Natural killer cell (primary cell): ENCODE measurements around the gene MSS51. TPM values are rescaled to one million over a fixed set of nuclear protein-coding genes. Genes with fewer than 3 reads are reported as not detected.

Source experiments
- ATAC-seq, 3 donors: fragments of 150-1000 bp in 2 of 3; fragments of 200-7000 bp in 1 of 3; cut with Tn5 transposase; 1 replicate in 1 of 3; 2 replicates in 2 of 3; pipeline ENCODE4 v1.10.0; 2021; ENCODE audit warnings: mild to moderate bottlenecking in 2 of 3, moderate library complexity in 2 of 3
- DNase-seq, 2 donors: peaks; one replicate each; pipeline versions ENCODE4 v3.0.0 to v3.0.0-alpha.2; 2013 to 2021; ENCODE audit warnings: mixed read lengths in 1 of 2
- H3K27ac ChIP-seq: one replicate; pipeline ENCODE4 v1.5.1; 2013; ENCODE audit warnings: mild to moderate bottlenecking, low read length
- H3K27me3 ChIP-seq: one replicate; pipeline ENCODE4 v1.6.1; 2013; ENCODE audit warnings: low read length; ENCODE audit not compliant: control insufficient read depth, insufficient read depth
- H3K36me3 ChIP-seq: one replicate; pipeline ENCODE4 v1.6.1; 2013; ENCODE audit warnings: low read length; ENCODE audit not compliant: control insufficient read depth, insufficient read depth
- H3K4me1 ChIP-seq: one replicate; pipeline ENCODE4 v1.6.1; 2013; ENCODE audit warnings: low read length; ENCODE audit not compliant: control insufficient read depth, insufficient read depth
- H3K4me3 ChIP-seq: one replicate; pipeline ENCODE4 v1.5.1; 2013; ENCODE audit warnings: low read length
- H3K9me3 ChIP-seq: one replicate; pipeline ENCODE4 v1.6.1; 2013; ENCODE audit warnings: low read length; ENCODE audit not compliant: control insufficient read depth, insufficient read depth
- H3K27ac Mint-ChIP-seq, 2 donors: one replicate each; pipeline ENCODE4 v1.8.0; 2022; ENCODE audit warnings: mild to moderate bottlenecking in 2 of 2, mixed read lengths in 2 of 2, moderate library complexity in 1 of 2
- H3K27me3 Mint-ChIP-seq, 2 donors: one replicate each; pipeline ENCODE4 v1.8.0; 2022; ENCODE audit warnings: low read depth in 2 of 2, mixed read lengths in 2 of 2
- H3K36me3 Mint-ChIP-seq: one replicate; pipeline ENCODE4 v1.8.0; 2022; ENCODE audit warnings: mixed read lengths
- H3K4me1 Mint-ChIP-seq, 2 donors: one replicate each; pipeline ENCODE4 v1.8.0; 2022; ENCODE audit warnings: mixed read lengths in 2 of 2
- H3K4me3 Mint-ChIP-seq: one replicate; pipeline ENCODE4 v1.8.0; 2022; ENCODE audit warnings: mild to moderate bottlenecking, moderate library complexity, mixed read lengths
- H3K9me3 Mint-ChIP-seq, 2 donors: one replicate each; pipeline ENCODE4 v1.8.0; 2022; ENCODE audit warnings: mixed read lengths in 2 of 2
- CTCF ChIP-seq: fragments of 200-600 bp; IDR thresholded peaks from one replicate; pipeline ENCODE4 v1.8.0; 2022; ENCODE audit warnings: antibody characterized with exemption
- WGBS: methylation state at CpG from one replicate; pipeline ENCODE4 v1.1.7; 2013; ENCODE audit warnings: missing lambda C conversion rate; ENCODE audit not compliant: insufficient coverage; 5-methylcytosine and 5-hydroxymethylcytosine counted together
- intact Hi-C: fragments of 100-400 bp; cut with micrococcal nuclease; formaldehyde crosslinking; loops from one replicate; pipeline ENCODE4 v1.14.2; 2022
- total RNA-seq, 4 donors: library from RNA; stranded (reverse); fragments of 120-200 nt in 1 of 4; gene quantifications; one replicate each; pipeline versions ENCODE4 v1.2.3 to v1.2.4, GENCODE V29; 2013 to 2022

MSS51 gene
- total RNA-seq = 1 to 10 TPM; 3.1 to 4.8 (median 4.5) TPM
- total RNA-seq (2013) = 6.9 TPM

DNA sequence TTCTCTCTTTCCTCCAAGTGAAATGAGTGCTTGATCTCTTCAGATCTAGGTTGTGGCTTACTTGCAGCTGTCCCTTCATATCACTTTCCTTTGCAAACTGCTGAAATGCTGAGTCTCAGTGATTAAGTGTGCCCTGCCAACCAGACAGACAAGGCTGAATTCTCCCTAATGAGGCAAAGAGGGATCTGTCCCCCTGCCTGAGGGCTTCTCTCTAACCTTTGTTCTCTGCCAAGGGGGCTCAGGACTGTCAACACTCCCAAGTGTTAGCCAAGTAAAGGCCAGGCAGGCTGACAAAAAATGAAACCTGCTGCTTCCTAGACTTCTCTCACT, at the start of gene MSS51:
Gene MSS51 (minus strand): TSS at position 24 of the 330 bp plus-strand sequence. CDS start 5,277 bp downstream, outside the sequence.
- Mint-ChIP-seq H3K4me3 (no peak within 1 kb of the TSS), H3K4me1 (peaks cover 13 to 15% of the 10 kb centered on the region in 2 donors), H3K27ac (peak within 1 kb of the TSS; percentile 32 to 42), H3K27me3 (no peaks in the 10 kb centered on the region), H3K9me3 (no peaks in the 10 kb centered on the region), H3K36me3 (no peaks in the 10 kb centered on the region)
- DNase-seq (peak in 1 of 2 donors; percentile 9), ATAC-seq (no peak)
- Histone ChIP-seq H3K36me3 (peaks cover 16% of the 10 kb centered on the region), H3K27me3 (no peaks in the 10 kb centered on the region), H3K4me1 (no peaks in the 10 kb centered on the region), H3K9me3 (no peaks in the 10 kb centered on the region), H3K27ac (no peak within 1 kb of the TSS), H3K4me3 (no peak within 1 kb of the TSS)
- intact Hi-C loops = no loop called here
- no peak for TF ChIP-seq CTCF

GRCh38 chr10:73480158-73480557, 46.8 kb upstream of the MSS51 start:
- intact Hi-C loops = no loop called here
- Histone ChIP-seq H3K9me3 (no peaks in the 10 kb centered on the region), H3K27me3 (no peaks in the 10 kb centered on the region), H3K27ac (no peak overlapping the region), H3K36me3 (peaks cover 37% of the 10 kb centered on the region), H3K4me1 (no peaks in the 10 kb centered on the region), H3K4me3 (no peak overlapping the region)
- Mint-ChIP-seq H3K4me1 (peaks cover 7 to 23% of the 10 kb centered on the region in 2 donors), H3K36me3 (peaks cover 10% of the 10 kb centered on the region), H3K27me3 (no peaks in the 10 kb centered on the region), H3K27ac (no peak overlapping the region), H3K4me3 (no peak overlapping the region), H3K9me3 (no peaks in the 10 kb centered on the region)
- DNase-seq (no peak), ATAC-seq (no peak)
- no peak for TF ChIP-seq CTCF
- 84% methylated on average over 7 of the region's 7 CpGs for WGBS

- Mint-ChIP-seq H3K9me3 (no peaks in the 10 kb centered on the region), H3K36me3 (peaks cover 16% of the 10 kb centered on the region), H3K4me3 (no peak overlapping the region), H3K27ac (peak overlapping the region in 1 of 2 donors; percentile 48), H3K27me3 (no peaks in the 10 kb centered on the region), H3K4me1 (peaks cover 11 to 26% of the 10 kb centered on the region in 2 donors)
- no peak overlapping the region for H3K4me3 ChIP-seq
- no peaks in the 10 kb centered on the region for H3K4me1 ChIP-seq
- peaks cover 50% of the 10 kb centered on the region for H3K36me3 ChIP-seq
- no peaks in the 10 kb centered on the region for H3K27me3 ChIP-seq
- DNase-seq (no peak), ATAC-seq (no peak)
- no peak overlapping the region for H3K27ac ChIP-seq
- H3K9me3 ChIP-seq = no peaks in the 10 kb centered on the region
- 77% methylated on average over 2 of the region's 3 CpGs for WGBS
- intact Hi-C loops = no loop called here
- TF ChIP-seq CTCF = no peak
These were observed 45.3 kb upstream of the MSS51 start for GRCh38 chr10:73478636-73479035.

DNA sequence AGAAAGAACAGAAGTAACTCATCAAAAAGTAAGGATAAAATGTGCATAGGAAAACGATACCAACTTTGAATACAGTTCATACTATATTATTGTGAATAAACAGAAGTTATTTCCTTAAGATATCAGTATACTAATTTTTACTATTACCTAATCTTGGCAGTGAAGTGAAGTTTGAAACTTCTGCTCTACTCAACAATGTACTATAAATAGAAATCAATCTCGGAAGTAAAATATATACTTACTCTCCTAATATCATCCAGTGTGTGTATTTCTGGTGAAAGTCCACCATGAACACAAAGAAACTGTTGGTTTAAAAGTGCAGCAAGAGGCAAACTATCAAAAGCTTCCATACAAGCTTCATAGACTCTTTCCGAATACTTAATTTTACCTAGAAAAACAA, 37.9 kb upstream of the MSS51 start:
- WGBS = 100% methylated on average over 1 of the region's 3 CpGs
- intact Hi-C loops = no loop called here
- no peaks in the 10 kb centered on the region for H3K27me3 ChIP-seq
- H3K27me3 Mint-ChIP-seq = no peaks in the 10 kb centered on the region
- DNase-seq (no peak), ATAC-seq (no peak)
- no peak for TF ChIP-seq CTCF
- no peak overlapping the region for H3K4me3 ChIP-seq
- no peak overlapping the region for H3K27ac Mint-ChIP-seq
- H3K4me1 ChIP-seq = no peaks in the 10 kb centered on the region
- H3K9me3 Mint-ChIP-seq = no peaks in the 10 kb centered on the region
- H3K4me3 Mint-ChIP-seq = no peak overlapping the region
- peaks cover 22% of the 10 kb centered on the region for H3K36me3 Mint-ChIP-seq
- H3K9me3 ChIP-seq = no peaks in the 10 kb centered on the region
- H3K36me3 ChIP-seq = peaks cover 70% of the 10 kb centered on the region
- H3K4me1 Mint-ChIP-seq = peaks cover 9 to 17% of the 10 kb centered on the region in 2 donors
- no peak overlapping the region for H3K27ac ChIP-seq
